Esophagus muscularis mucosa (tissue), 4 donors: ENCODE results near the gene KRTAP5-6. TPM values are rescaled to one million over a fixed set of nuclear protein-coding genes. Genes with fewer than 3 reads are reported as not detected.

Experiments used
- DNase-seq: peaks from one replicate; pipeline ENCODE4 v3.0.0-alpha.2; 2017; ENCODE audit errors: extremely low spot score
- H3K27ac ChIP-seq, 4 donors: fragments of 200-600 bp; sonication (generic); replicated peaks in 1 of 4; 1 replicate in 3 of 4; 2 replicates in 1 of 4; pipeline ENCODE4 v1.5.1; 2016 to 2019; ENCODE audit warnings: mild to moderate bottlenecking in 1 of 4
- H3K27me3 ChIP-seq, 4 donors: fragments of 200-600 bp; sonication (generic); one replicate each; pipeline versions ENCODE4 v1.5.1 to v1.6.0; 2016 to 2019
- H3K36me3 ChIP-seq, 4 donors: fragments of 200-600 bp; sonication (generic); one replicate each; pipeline ENCODE4 v1.5.1; 2016 to 2019
- H3K4me1 ChIP-seq, 4 donors: fragments of 200-600 bp; sonication (generic); one replicate each; pipeline ENCODE4 v1.5.1; 2016 to 2019
- H3K4me3 ChIP-seq, 4 donors: fragments of 200-600 bp; sonication (generic); 1 replicate in 2 of 4; 2 replicates in 2 of 4; pipeline ENCODE4 v1.5.1; 2016 to 2019; ENCODE audit warnings: mild to moderate bottlenecking in 4 of 4, moderate library complexity in 1 of 4
- H3K9me3 ChIP-seq, 4 donors: fragments of 200-600 bp; sonication (generic); 1 replicate in 3 of 4; 2 replicates in 1 of 4; pipeline ENCODE4 v1.5.1; 2016 to 2019
- EP300 ChIP-seq: sonication (generic); formaldehyde crosslinking; IDR thresholded peaks from one replicate; pipeline ENCODE4 v1.6.1; 2017; ENCODE audit warnings: antibody characterized with exemption
- POLR2A ChIP-seq: fragments of 450-650 bp; IDR thresholded peaks from one replicate; pipeline ENCODE4 v1.6.1; 2017; ENCODE audit warnings: antibody characterized with exemption, moderate library complexity, mild to moderate bottlenecking, low read depth
- POLR2AphosphoS5 ChIP-seq, 2 donors: sonication (generic); formaldehyde crosslinking; IDR thresholded peaks; one replicate each; pipeline ENCODE4 v1.6.1; 2017; ENCODE audit warnings: antibody characterized with exemption in 2 of 2
- WGBS: methylation state at CpG from one replicate; pipeline ENCODE4 v1.1.5; 2018; 5-methylcytosine and 5-hydroxymethylcytosine counted together
- intact Hi-C: fragments of 100-400 bp; cut with DNase I; formaldehyde crosslinking; loops from one replicate; pipeline ENCODE4 v1.15.1; 2023
- total RNA-seq, 4 donors: library from RNA; depleted of rRNA; stranded (reverse); fragments of >200 nt; gene quantifications; one replicate each; pipeline versions ENCODE4 v1.1.0 to v1.2.1, GENCODE V29; 2016
- TF ChIP-seq, protein P1 (sequence below), 3 experiments: fragments of 200-600 bp in 2 of 3; fragments of 450-650 bp in 1 of 3; sonication (generic) in 2 of 3; IDR thresholded peaks; one replicate each; pipeline ENCODE4 v1.5.1; 2017 to 2019; ENCODE audit warnings: antibody characterized with exemption in 3 of 3, mild to moderate bottlenecking in 2 of 3, moderate library complexity in 1 of 3

The KRTAP5-6 gene
- total RNA-seq, result not detected

DNA sequence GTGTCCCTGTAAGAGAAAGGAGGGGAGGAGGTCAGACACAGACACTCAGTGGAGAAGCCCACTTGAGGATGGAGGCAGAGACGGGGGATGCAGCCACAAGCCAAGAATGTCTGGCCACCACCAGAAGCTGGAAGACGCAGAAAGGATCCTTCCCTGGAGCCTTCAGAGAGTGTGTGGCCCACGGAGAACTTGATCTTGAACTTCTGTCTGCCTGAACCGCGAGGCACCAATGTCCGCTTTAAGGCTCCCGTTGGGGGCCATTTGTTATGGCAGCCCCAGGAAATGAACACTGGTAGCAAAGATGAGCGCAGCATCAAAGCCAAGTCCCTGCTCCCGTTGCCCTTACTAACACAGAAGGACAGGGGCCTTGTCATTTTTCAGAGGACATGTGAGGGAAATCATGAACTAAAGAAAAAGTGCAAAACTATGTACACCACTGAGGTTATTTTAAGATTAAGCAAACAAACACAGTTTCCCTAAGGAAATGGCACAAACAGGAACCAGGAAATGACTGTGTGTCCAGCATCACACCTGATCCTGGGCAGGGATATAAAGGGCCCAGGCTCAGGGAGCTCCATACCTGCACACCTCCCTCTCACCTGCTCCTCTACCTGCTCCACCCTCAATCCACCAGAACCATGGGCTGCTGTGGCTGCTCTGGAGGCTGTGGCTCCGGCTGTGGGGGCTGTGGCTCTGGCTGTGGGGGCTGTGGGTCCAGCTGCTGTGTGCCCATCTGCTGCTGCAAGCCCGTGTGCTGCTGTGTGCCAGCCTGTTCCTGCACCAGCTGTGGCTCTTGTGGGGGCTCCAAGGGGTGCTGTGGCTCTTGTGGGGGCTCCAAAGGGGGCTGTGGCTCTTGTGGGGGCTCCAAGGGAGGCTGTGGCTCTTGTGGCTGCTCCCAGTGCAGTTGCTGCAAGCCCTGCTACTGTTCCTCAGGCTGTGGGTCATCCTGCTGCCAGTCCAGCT is at the start of gene KRTAP5-6:
Gene KRTAP5-6, plus strand, starts transcription at position 588 of the 963 bp plus-strand sequence. Its CDS starts 51 bp downstream, at position 639.
- WGBS, result 80% methylated on average over 9 of the region's 11 CpGs
- intact Hi-C loops, result no loop called here

GRCh38 chr11:1647901-1648652 is 48.9 kb upstream of the KRTAP5-6 start:
- Histone ChIP-seq H3K27me3 (peaks cover 0 to 7% (median 0%) of the 10 kb centered on the region in 4 donors), H3K27ac (no peak overlapping the region), H3K4me3 (no peak overlapping the region), H3K9me3 (no peaks in the 10 kb centered on the region), H3K4me1 (peaks cover 0 to 8% (median 6%) of the 10 kb centered on the region in 4 donors), H3K36me3 (no peaks in the 10 kb centered on the region)
- no peak for DNase-seq
- intact Hi-C loops, result no loop called here
- 87% methylated on average over 33 of the region's 35 CpGs for WGBS
- TF ChIP-seq, protein P1, sequence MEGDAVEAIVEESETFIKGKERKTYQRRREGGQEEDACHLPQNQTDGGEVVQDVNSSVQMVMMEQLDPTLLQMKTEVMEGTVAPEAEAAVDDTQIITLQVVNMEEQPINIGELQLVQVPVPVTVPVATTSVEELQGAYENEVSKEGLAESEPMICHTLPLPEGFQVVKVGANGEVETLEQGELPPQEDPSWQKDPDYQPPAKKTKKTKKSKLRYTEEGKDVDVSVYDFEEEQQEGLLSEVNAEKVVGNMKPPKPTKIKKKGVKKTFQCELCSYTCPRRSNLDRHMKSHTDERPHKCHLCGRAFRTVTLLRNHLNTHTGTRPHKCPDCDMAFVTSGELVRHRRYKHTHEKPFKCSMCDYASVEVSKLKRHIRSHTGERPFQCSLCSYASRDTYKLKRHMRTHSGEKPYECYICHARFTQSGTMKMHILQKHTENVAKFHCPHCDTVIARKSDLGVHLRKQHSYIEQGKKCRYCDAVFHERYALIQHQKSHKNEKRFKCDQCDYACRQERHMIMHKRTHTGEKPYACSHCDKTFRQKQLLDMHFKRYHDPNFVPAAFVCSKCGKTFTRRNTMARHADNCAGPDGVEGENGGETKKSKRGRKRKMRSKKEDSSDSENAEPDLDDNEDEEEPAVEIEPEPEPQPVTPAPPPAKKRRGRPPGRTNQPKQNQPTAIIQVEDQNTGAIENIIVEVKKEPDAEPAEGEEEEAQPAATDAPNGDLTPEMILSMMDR (IDR thresholded peaks at IDR 0.05), result no peak
- TF ChIP-seq POLR2AphosphoS5 (IDR thresholded peaks at IDR 0.05), result no peak
- no peak for TF ChIP-seq POLR2A
- no peak for TF ChIP-seq EP300

More for the DNA sequence above, at the start of gene KRTAP5-6:
- Histone ChIP-seq H3K4me3 (no peak within 1 kb of the TSS), H3K4me1 (peaks cover 11 to 17% (median 14%) of the 10 kb centered on the region in 4 donors), H3K27me3 (peaks cover 0 to 49% (median 0%) of the 10 kb centered on the region in 4 donors), H3K9me3 (no peaks in the 10 kb centered on the region), H3K27ac (no peak within 1 kb of the TSS), H3K36me3 (no peaks in the 10 kb centered on the region)
- no peak for DNase-seq
- TF ChIP-seq, protein P1 (IDR thresholded peaks at IDR 0.05), result no peak
- TF ChIP-seq EP300 (no peak), POLR2A (no peak), POLR2AphosphoS5 (IDR thresholded peaks at IDR 0.05) (no peak)

DNA sequence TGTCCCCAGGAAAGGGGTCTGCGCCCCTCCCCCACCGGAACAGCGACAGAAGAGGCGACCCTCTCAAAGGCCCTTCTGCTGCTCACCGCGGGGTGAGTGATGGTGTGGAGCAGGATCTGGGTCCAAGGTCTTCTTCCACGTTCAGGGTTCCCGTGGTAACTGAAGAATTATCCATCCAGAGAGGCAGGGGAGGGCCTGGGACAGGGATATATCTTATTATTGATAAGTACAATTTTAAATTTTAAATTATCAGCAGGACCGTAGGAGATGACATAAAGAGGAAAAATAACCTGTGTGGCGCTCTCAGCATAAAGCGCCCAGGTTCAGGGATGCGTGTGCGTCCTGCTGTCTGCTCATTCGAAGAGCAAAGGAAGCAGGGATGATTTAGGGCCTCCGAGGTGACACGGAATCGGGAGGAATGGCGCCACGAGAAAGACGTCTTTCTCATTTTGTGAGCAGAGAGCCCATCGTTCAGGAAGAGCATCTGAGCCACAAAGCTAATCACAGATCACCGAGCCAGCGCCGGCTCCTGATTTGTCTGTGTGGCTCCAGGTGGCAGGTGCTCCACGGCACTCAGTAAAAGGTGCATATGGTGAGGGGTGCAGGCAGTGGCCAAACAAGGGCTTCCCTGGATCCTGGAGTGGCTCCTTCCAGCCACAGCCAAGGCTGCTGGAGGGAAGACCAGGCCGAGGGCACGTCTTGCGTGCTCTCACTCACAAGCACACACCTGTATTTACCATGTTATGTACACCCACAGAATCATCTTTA is 48.2 kb upstream of the KRTAP5-6 start:
- no peaks in the 10 kb centered on the region for H3K36me3 ChIP-seq
- WGBS, result 85% methylated on average over 28 of the region's 28 CpGs
- no peak overlapping the region for H3K27ac ChIP-seq
- no peaks in the 10 kb centered on the region for H3K9me3 ChIP-seq
- TF ChIP-seq EP300 (no peak), POLR2A (no peak), POLR2AphosphoS5 (IDR thresholded peaks at IDR 0.05) (no peak)
- TF ChIP-seq, protein P1 (IDR thresholded peaks at IDR 0.05), result no peak
- peaks cover 0 to 6% (median 0%) of the 10 kb centered on the region in 4 donors for H3K27me3 ChIP-seq
- no peak for DNase-seq
- no peak overlapping the region for H3K4me3 ChIP-seq
- intact Hi-C loops, result no loop called here
- peaks cover 0 to 9% (median 8%) of the 10 kb centered on the region in 4 donors for H3K4me1 ChIP-seq
